HL-60 (cell line): ENCODE results near the gene CNIH3.

ENCODE experiments used
- DNase-seq, 2 experiments: peaks; one replicate each; pipeline ENCODE4 v3.0.0-alpha.2; 2010 to 2020; ENCODE audit warnings: low read depth in 1 of 2, low spot score in 1 of 2
- H3K27ac ChIP-seq: fragments of 250-450 bp; sonication (Bioruptor Pico); replicated peaks from 2 replicates; pipeline ENCODE4 v1.5.1; 2020; ENCODE audit warnings: mild to moderate bottlenecking, moderate library complexity
- H3K27me3 ChIP-seq: fragments of 250-450 bp; sonication (Bioruptor Pico); 2 replicates; pipeline ENCODE4 v1.5.1; 2021; ENCODE audit warnings: mild to moderate bottlenecking, moderate library complexity; ENCODE audit not compliant: insufficient read depth, poor library complexity, severe bottlenecking
- H3K4me3 ChIP-seq: replicated peaks from 2 replicates; pipeline ENCODE4 v1.5.1; 2011; ENCODE audit warnings: mild to moderate bottlenecking, control low read depth, low read length; ENCODE audit not compliant: insufficient read depth
- CTCF ChIP-seq: IDR thresholded peaks from one replicate; pipeline ENCODE4 v1.5.1; 2011; ENCODE audit warnings: low read length, control low read depth, inconsistent platforms; ENCODE audit not compliant: insufficient read depth
- GABPA ChIP-seq: IDR thresholded peaks from 2 replicates; pipeline ENCODE4 v1.6.1; 2012; ENCODE audit warnings: low read depth
- POLR2AphosphoS5 ChIP-seq: IDR thresholded peaks from 2 replicates; pipeline ENCODE4 v1.6.1; 2012; ENCODE audit warnings: low read depth
- REST ChIP-seq: IDR thresholded peaks from 2 replicates; pipeline ENCODE4 v1.6.1; 2012; ENCODE audit warnings: low read depth; ENCODE audit not compliant: insufficient replicate concordance
- SPI1 ChIP-seq: IDR thresholded peaks from 2 replicates; pipeline ENCODE4 v1.6.1; 2012; ENCODE audit warnings: low read depth, mild to moderate bottlenecking, borderline replicate concordance

The CNIH3 gene

DNA sequence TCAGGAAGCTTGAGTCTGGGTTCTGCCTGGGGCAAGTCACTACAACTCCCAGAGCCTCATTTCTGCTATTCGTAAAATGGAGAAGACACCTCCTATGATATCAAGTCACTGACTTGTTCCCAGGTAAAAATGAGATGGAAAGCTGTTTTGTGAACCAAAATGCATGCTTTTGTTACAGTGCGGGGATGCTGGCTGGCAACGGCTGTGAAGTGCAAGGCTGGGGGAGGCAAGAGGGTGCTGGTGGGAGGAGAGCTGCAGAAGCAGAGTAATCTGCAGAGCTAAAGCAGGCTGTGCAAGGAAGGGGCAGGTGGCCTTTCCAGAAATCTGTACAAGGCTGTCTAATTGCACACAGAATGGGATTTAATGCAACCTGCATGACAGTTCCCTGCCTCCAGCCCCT is 150.9 kb downstream of the CNIH3 start:
- no peak overlapping the region for H3K27ac ChIP-seq
- no peak for DNase-seq
- TF ChIP-seq CTCF (no peak), SPI1 (no peak), POLR2AphosphoS5 (no peak), GABPA (no peak), REST (no peak)

GRCh38 chr1:224767676-224768075 is 151.6 kb downstream of the CNIH3 start:
- TF ChIP-seq CTCF: no peak
- Histone ChIP-seq H3K27ac (no peak overlapping the region), H3K4me3 (no peak overlapping the region), H3K27me3 (no peaks in the 10 kb centered on the region)
- DNase-seq: no peak

More for the DNA sequence above, 150.9 kb downstream of the CNIH3 start:
- Histone ChIP-seq H3K4me3 (no peak overlapping the region), H3K27me3 (no peaks in the 10 kb centered on the region)

- H3K27ac ChIP-seq: no peak overlapping the region
- no peak for DNase-seq
- TF ChIP-seq REST: no peak
- no peak for TF ChIP-seq GABPA
- TF ChIP-seq CTCF: no peak
- TF ChIP-seq SPI1: no peak
- TF ChIP-seq POLR2AphosphoS5: no peak
- H3K27me3 ChIP-seq: no peaks in the 10 kb centered on the region
- no peak overlapping the region for H3K4me3 ChIP-seq
Measured at GRCh38 chr1:224768971-224769370, 152.9 kb downstream of the CNIH3 start.

GRCh38 chr1:224769452-224770335 is 153.6 kb downstream of the CNIH3 start:
- no peak for DNase-seq
- TF ChIP-seq REST (no peak), SPI1 (no peak), POLR2AphosphoS5 (no peak), GABPA (no peak), CTCF (no peak)
- Histone ChIP-seq H3K4me3 (no peak overlapping the region), H3K27ac (no peak overlapping the region), H3K27me3 (no peaks in the 10 kb centered on the region)
